Neural crest cell (in vitro differentiated cells): Measurements from ENCODE around the gene CDC45. TPM values are rescaled to one million over a fixed set of nuclear protein-coding genes. Genes with fewer than 3 reads are reported as not detected.
A peak's percentile ranks its signal among the peaks of the same experiment; 100 is the strongest.

Experiments used
- DNase-seq: peaks from one replicate; pipeline ENCODE4 v3.0.0; 2021; ENCODE audit warnings: low read depth, mixed read lengths, low spot score
- H3K27ac Mint-ChIP-seq: one replicate; pipeline ENCODE4 v1.8.0; 2021; ENCODE audit warnings: mild to moderate bottlenecking, mixed read lengths; ENCODE audit not compliant: unreplicated experiment
- H3K27me3 Mint-ChIP-seq: 2 replicates; pipeline ENCODE4 v1.8.0; 2021; ENCODE audit warnings: low read depth, mild to moderate bottlenecking, mixed read lengths
- H3K36me3 Mint-ChIP-seq: 2 replicates; pipeline ENCODE4 v1.8.0; 2021; ENCODE audit warnings: low read depth, mild to moderate bottlenecking, mixed read lengths
- H3K4me1 Mint-ChIP-seq: 2 replicates; pipeline ENCODE4 v1.8.0; 2021; ENCODE audit warnings: mixed read lengths
- H3K4me3 Mint-ChIP-seq: one replicate; pipeline ENCODE4 v1.8.0; 2021; ENCODE audit warnings: mild to moderate bottlenecking, mixed read lengths
- H3K9me3 Mint-ChIP-seq: 2 replicates; pipeline ENCODE4 v1.8.0; 2021; ENCODE audit warnings: mixed read lengths
- CTCF ChIP-seq: fragments of 200-600 bp; sonication (generic); conservative IDR thresholded peaks from 2 replicates; pipeline ENCODE4 v1.5.0; 2021; ENCODE audit warnings: antibody characterized with exemption, mild to moderate bottlenecking
- total RNA-seq: library from RNA; stranded (reverse); gene quantifications from 2 replicates; pipeline ENCODE4 v1.2.1, GENCODE V29; 2021

Gene CDC45
- total RNA-seq, 1 donor from 2014 or later = 49.8 TPM

- TF ChIP-seq CTCF = no peak
- DNase-seq = no peak
- Mint-ChIP-seq H3K36me3 (peaks cover 10% of the 10 kb centered on the region), H3K27me3 (peaks cover 39% of the 10 kb centered on the region), H3K4me3 (no peak overlapping the region), H3K27ac (no peak overlapping the region), H3K9me3 (no peaks in the 10 kb centered on the region), H3K4me1 (peaks cover 15% of the 10 kb centered on the region)
Measured at GRCh38 chr22:19520007-19520406, 40.3 kb downstream of the CDC45 start.

GRCh38 chr22:19520566-19521305 lies 41.0 kb downstream of the CDC45 start:
- H3K4me3 Mint-ChIP-seq = no peak overlapping the region
- H3K9me3 Mint-ChIP-seq = no peaks in the 10 kb centered on the region
- H3K27me3 Mint-ChIP-seq = peaks cover 47% of the 10 kb centered on the region
- peaks cover 9% of the 10 kb centered on the region for H3K4me1 Mint-ChIP-seq
- DNase-seq = no peak
- no peak overlapping the region for H3K27ac Mint-ChIP-seq
- TF ChIP-seq CTCF = no peak
- peaks cover 4% of the 10 kb centered on the region for H3K36me3 Mint-ChIP-seq

GRCh38 chr22:19522190-19522880 lies 42.6 kb downstream of the CDC45 start:
- no peak for DNase-seq
- Mint-ChIP-seq H3K4me3 (peak overlapping the region; percentile 74), H3K36me3 (peaks cover 3% of the 10 kb centered on the region), H3K4me1 (peaks cover 14% of the 10 kb centered on the region), H3K27ac (no peak overlapping the region), H3K27me3 (peaks cover 56% of the 10 kb centered on the region), H3K9me3 (no peaks in the 10 kb centered on the region)
- no peak for TF ChIP-seq CTCF

GRCh38 chr22:19522881-19523239 lies 43.1 kb downstream of the CDC45 start:
- no peaks in the 10 kb centered on the region for H3K9me3 Mint-ChIP-seq
- H3K27me3 Mint-ChIP-seq = peaks cover 57% of the 10 kb centered on the region
- no peaks in the 10 kb centered on the region for H3K36me3 Mint-ChIP-seq
- no peak for DNase-seq
- no peak for TF ChIP-seq CTCF
- peaks cover 18% of the 10 kb centered on the region for H3K4me1 Mint-ChIP-seq
- H3K4me3 Mint-ChIP-seq = peak overlapping the region; percentile 74
- H3K27ac Mint-ChIP-seq = no peak overlapping the region

GRCh38 chr22:19523240-19524169 lies 43.8 kb downstream of the CDC45 start:
- no peak overlapping the region for H3K27ac Mint-ChIP-seq
- no peak for DNase-seq
- H3K36me3 Mint-ChIP-seq = no peaks in the 10 kb centered on the region
- H3K9me3 Mint-ChIP-seq = no peaks in the 10 kb centered on the region
- TF ChIP-seq CTCF = peak; percentile 24
- H3K4me1 Mint-ChIP-seq = peaks cover 18% of the 10 kb centered on the region
- H3K4me3 Mint-ChIP-seq = peak overlapping the region; percentile 74
- peaks cover 56% of the 10 kb centered on the region for H3K27me3 Mint-ChIP-seq
